NCI-H524 (cell line): Measurements from ENCODE around the gene MCC.

Source experiments
- DNase-seq, 2 experiments: peaks; one replicate each; lab custom pipeline; 2025; lab: John Stamatoyannopoulos, UW

The MCC gene

GRCh38 chr5:113176196-113176595 is 312.1 kb downstream of the MCC start:
- DNase-seq, result no peak

- DNase-seq, result peak in 1 of 2 experiments; percentile 58
These were observed 315.9 kb downstream of the MCC start for GRCh38 chr5:113172231-113172826.

GRCh38 chr5:113171520-113171919 is 316.7 kb downstream of the MCC start:
- no peak for DNase-seq

DNA sequence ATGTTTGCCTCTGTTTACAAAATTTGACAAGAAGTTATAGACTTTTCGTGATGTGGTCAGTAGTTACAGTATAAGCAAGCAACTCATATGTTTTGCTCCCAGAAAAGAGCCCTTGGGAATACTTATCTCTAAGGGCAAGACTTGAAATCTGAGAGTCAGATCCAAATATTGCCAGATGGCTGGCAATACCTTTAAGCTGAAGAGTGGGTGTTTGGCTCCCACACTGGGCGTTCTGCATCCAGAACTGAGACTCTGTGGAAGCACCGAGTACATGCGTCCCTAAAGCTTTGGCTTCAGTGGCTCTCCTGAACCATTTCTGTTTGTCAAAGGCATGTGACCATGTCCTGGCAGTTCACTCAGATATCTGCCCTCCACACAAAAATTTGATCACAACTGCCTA is 317.5 kb downstream of the MCC start:
- DNase-seq, result peak; percentile 95 to 96

DNA sequence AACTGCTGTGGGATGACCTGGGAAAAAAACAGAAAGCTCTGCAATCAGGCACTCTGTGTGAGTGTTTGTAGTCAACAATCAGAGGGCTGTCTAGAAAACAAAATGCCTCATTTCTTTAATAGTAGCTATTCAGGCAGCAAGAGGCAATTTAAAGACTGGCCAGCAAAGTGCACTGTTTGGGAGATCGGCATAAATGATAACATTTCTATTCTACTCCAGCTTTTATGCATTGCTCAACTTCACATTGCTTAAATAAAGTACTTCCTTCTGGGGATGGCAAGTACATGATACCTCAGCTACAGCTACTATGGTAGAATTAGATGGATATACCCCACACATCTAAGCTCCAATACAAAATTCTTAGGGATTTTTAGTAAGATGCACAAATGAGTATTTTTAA is 318.5 kb downstream of the MCC start:
- no peak for DNase-seq

DNA sequence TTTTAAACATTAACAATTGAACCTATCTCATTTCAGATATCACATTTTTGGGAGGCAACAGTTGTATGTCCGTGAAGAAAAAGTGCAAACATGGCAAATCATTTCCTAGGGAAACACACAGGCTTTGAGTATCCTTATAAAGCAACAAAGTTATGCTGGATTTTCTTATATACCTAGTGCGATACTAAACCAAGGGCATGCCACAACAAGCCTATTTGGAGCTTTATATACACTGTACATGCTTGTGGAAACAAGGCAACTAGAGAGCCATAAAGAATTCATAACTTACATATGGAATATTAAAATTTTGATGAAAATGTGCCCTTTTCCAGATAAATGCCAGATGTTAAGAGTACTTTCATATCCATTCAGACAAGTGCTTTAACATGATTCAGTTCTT is 320.3 kb downstream of the MCC start:
- DNase-seq, result no peak

DNA sequence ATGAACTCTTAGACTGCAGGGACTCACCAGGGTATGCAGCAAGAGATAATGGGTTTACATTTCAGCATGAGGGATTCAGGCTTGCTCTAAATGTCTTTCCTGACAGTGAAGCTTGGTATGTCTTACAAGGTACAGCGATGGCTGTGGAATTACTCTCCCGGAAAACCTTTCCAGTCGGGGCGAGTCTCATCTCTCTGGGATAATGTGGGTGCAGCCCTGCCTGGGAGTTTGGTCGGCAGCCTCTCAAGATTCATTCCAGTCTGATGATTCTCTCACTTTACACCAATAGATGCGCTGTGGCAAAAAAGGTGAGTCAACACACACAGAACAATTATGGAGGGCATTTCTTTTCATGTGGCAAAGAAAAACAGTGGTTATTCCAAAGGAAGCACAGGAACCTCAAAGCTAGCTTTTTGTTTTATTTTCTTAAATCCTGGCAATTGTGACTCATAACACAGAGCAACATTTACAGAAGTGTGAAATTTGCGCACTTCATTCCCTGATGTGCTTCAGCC is 321.3 kb downstream of the MCC start:
- DNase-seq, result no peak

DNA sequence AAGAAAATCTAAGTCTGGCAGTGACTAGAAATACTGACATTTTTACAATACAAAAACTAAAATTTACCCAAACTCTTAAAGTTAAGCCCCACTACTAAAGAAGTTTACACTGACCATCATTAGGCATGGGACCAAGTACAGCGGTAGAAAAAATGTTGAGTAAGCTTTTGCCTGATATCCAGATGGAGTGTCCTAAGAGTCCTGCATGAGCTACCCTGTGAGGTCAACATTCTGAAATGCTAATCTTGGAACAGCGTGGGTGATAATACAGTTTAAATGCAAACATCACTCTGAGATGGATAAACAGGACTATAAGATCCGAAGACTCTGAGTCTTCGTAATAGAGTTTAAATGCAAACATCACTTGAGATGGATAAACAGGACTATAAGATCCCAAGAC is 322.0 kb downstream of the MCC start:
- DNase-seq, result no peak

GRCh38 chr5:113164021-113164420 is 324.2 kb downstream of the MCC start:
- DNase-seq, result no peak

GRCh38 chr5:113163328-113163727 is 324.9 kb downstream of the MCC start:
- DNase-seq, result no peak

DNA sequence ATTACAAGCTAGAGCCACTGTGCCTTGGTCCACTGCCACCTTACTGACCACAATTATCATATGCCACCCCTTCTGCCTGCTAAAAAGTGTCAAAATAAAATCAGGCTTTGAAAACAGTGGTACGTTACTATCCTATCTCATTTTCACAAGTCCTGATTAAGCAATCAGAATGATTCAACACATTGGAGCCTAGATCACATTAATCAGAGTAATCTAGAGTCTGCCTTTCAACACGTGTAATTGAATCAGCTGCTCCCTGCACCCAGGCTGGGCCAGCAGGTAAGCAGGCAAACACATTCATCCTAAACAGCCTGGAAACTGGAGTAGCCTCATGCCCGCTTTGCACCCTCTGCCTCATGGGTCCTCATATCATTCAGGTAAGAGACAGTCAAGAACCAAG is 325.5 kb downstream of the MCC start:
- DNase-seq, result no peak

GRCh38 chr5:113162208-113162607 is 326.0 kb downstream of the MCC start:
- DNase-seq, result no peak

DNA sequence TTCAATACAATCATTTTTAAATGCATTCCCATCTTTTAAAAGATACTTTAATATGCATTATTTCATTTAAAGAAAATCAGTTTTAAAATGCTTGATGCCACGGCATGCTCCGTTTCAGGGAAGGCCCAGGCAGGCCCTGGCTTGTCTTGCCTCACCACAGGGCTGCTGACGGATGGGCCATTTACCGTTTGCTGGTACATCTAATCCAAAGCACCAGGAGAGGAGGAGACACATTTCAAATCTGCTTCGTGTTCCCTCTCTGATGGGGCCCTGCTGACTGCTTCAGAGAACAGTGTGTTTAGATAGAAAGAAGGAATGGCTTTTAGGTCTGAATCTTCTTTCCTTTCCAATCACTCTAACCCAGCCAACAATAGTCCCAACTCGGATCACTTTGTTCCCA is 326.4 kb downstream of the MCC start:
- DNase-seq, result peak; percentile 13 to 25

- DNase-seq, result no peak
These were observed 330.4 kb downstream of the MCC start for GRCh38 chr5:113157886-113158285.

GRCh38 chr5:113156271-113156877 is 331.9 kb downstream of the MCC start:
- no peak for DNase-seq

GRCh38 chr5:113153512-113154097 is 334.6 kb downstream of the MCC start:
- no peak for DNase-seq

DNA sequence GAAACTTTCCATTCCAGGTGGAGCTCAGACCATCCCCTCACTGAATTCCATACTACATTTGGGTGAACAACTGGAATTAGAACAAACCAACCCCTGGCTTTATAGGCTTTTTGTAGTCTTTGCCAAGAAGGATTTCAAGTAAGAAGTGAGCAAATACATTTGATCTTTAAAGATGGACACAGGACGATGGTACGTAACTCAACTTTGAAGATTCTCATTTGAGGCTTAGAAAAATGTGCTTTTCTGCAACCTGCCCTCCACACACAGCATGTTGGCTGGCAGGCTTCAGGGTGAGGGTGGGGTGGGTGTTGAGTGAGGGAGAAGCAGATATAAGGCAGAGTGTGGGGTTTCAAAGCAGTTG is 335.9 kb downstream of the MCC start:
- no peak for DNase-seq

DNA sequence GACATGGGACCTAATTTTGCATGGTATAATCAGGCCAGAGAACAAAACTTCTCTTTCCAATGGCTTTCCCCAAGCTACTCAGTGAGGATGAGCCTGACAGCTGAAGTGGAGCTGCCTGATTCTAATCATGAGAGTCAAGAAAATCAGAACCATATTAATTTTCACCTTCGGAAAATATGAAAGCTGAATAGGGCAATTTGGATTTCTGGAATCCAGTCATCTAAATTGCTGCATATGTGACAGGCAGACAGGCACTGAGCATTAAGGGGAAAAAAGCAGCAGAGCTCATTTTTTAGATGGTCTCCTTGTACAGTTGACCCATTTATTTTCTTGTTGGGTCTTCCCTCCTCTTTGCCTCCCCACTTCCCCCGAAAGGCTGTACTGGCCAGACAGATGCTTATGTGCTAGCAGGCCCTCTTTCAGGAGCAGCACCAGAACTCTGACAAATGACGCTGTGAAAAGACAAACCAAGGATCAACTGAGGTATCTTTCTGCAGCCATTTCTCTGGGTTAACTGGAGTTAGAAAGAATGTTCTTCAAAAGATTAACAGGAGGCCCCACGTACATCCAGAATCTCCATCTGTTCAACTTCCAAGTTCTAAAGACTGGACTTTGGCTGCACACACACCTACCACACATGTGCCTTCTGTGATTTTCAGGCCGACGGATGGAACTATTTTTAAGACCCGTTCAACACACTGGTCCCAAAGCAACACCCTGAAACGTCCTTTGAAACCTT is 336.4 kb downstream of the MCC start:
- DNase-seq, result no peak

DNA sequence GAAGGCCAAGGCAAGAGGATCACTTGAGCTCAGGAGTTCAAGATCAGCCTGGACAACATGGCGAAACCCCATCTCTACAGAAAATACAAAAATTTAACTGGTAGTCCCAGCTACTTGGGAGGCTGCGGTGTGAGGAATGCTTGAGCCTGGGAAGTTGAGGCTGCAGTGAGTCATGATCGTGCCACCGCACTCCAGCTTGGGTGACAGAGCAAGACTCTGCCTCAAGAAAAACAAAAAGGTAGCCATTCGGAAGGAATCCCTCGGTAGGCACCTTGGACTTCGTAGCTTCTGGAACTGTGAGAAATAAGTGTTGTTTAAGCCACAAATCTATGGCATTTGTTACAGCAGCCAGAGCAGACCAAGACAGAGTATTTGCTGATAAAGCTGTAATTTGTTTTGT is 337.4 kb downstream of the MCC start:
- DNase-seq, result no peak

DNA sequence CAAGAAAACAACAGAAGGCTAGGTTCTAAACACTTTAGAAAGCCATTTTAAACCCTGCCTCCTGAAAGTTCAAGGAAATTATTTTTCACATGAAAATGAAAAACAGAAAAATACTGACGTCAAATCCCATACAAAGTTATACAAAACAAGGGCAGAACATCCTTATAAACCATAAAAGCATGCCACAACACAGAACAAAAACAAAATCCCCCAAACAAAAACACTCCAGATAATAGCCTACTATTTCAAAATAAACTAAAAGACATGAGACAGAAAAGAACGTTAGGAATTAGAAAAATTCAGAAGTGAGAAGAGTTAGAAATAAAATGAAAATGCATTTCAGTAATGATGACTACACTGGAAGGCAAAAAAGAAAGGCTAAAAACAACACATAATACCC is 338.0 kb downstream of the MCC start:
- no peak for DNase-seq

- DNase-seq, result no peak
These were observed 340.7 kb downstream of the MCC start for GRCh38 chr5:113147537-113147936.

DNA sequence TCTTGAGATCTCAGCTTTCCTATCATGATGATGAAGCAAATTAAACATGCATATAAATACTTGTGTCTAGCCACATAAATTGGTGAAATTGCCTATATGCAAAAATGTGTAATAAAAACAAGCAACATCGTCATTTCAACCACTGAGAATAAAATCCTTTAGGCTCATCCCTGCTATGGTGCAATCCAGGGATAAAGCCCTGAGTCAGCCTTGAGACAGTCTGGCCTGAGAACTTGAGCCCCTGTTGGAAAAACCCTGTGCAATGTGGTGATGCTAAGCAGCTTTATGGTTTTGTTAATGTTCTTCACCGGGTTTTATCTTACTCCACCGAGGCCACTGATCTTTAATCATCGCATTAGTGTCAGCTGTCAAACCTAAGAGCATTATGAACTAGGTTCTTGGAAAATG is 341.1 kb downstream of the MCC start:
- peak; percentile 85 to 94 for DNase-seq

DNA sequence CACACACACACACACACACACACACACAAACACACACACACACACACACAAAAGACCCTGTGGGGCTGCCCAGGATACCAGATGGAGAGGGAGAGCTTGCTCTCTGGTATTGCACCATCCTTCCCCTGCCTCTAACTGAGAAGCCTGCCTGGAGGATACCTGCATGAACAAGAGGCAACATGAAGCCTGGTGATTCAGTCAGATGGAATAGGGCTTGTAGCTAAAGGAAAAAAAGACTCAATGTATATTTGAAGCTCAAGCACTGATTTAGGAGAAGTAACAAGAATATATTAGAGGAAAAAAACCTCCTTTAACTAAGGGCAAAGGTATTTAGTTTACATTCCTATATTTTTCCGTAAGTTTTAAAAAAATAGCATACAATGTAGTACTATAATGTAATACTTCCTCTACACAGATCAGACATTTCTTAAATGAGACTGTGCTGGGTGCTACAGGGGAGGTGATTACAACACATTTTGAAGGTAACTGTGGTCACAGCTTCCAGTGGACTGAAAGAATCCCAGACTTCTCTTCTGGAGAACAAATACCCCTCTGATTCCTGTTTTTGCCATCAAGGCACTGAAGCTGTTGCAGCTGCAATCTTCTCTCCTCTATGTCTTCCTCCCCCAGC is 342.4 kb downstream of the MCC start:
- no peak for DNase-seq
